ENCODE measurements around the gene DAB2IP. TPM values are rescaled to one million over a fixed set of nuclear protein-coding genes. Genes with fewer than 3 reads are reported as not detected.

DAB2IP gene
- total and polyA plus RNA-seq, 2 donors (not counting 1 experiment from before 2014, with no cell fraction given): 14.6 to 16.5 TPM

DNA sequence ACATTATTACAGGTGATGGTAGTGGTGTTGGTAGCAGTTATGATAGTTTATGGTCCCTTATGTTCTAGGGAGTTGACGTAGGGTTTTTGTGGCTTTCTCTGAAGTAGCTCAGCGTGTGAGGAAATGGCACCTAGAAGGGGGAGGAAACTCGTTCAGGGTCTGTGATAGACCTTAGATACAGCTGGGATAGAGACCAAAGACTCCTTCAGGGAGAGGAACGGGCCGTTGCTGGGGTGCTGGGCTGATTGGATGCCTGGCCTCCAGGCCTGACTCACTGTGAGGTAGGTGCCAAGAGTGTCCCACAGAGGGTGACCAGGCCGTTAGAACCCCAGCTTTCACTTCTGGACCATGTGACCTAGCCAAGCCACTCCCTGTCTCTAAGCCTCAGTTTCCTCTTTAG is 96.6 kb downstream of the DAB2IP start:
- H3K4me3 ChIP-seq (replicated peaks in 1 of 4; ENCODE audit: control extremely low read depth in 1 of 4, insufficient read depth in 1 of 4, low read depth in 3 of 4, low read length in 4 of 4): no peak overlapping the region
- H3K4me2 ChIP-seq (ENCODE audit: extremely low read depth, insufficient read depth, low read length): no peak overlapping the region
- H2AFZ ChIP-seq (ENCODE audit: low read length): no peak overlapping the region
- H3K27ac ChIP-seq (ENCODE audit: insufficient read depth, low read length): peak overlapping the region; percentile 2
- H3K27me3 ChIP-seq (ENCODE audit: control insufficient read depth, insufficient read depth, low read length): no peaks in the 10 kb centered on the region
- DNase-seq (ENCODE audit: low read depth in 2 of 2): peak in 1 of 2 donors; percentile 39
- no peaks in the 10 kb centered on the region for H3K9me3 ChIP-seq (ENCODE audit: control insufficient read depth, insufficient read depth, low read depth, low read length)
- H3K9ac ChIP-seq (ENCODE audit: insufficient read depth, low read length): no peak overlapping the region
- H4K20me1 ChIP-seq (ENCODE audit: control insufficient read depth, extremely low read depth, insufficient read depth, low read length): no peaks in the 10 kb centered on the region
- peaks cover 33% of the 10 kb centered on the region for H3K4me1 ChIP-seq (ENCODE audit: control insufficient read depth, extremely low read depth, insufficient read depth, low read length)
- peaks cover 8% of the 10 kb centered on the region for H3K79me2 ChIP-seq (ENCODE audit: control insufficient read depth, insufficient read depth, low read length)
- no peaks in the 10 kb centered on the region for H3K36me3 ChIP-seq (ENCODE audit: control insufficient read depth, insufficient read depth, low read length)
- TF ChIP-seq EZH2 (IDR thresholded peaks at IDR 0.05; ENCODE audit: low read length, missing control alignments): no peak
- TF ChIP-seq, protein P1, sequence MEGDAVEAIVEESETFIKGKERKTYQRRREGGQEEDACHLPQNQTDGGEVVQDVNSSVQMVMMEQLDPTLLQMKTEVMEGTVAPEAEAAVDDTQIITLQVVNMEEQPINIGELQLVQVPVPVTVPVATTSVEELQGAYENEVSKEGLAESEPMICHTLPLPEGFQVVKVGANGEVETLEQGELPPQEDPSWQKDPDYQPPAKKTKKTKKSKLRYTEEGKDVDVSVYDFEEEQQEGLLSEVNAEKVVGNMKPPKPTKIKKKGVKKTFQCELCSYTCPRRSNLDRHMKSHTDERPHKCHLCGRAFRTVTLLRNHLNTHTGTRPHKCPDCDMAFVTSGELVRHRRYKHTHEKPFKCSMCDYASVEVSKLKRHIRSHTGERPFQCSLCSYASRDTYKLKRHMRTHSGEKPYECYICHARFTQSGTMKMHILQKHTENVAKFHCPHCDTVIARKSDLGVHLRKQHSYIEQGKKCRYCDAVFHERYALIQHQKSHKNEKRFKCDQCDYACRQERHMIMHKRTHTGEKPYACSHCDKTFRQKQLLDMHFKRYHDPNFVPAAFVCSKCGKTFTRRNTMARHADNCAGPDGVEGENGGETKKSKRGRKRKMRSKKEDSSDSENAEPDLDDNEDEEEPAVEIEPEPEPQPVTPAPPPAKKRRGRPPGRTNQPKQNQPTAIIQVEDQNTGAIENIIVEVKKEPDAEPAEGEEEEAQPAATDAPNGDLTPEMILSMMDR (conservative IDR thresholded peaks at IDR 0.05 in 1 of 2, IDR thresholded peaks at IDR 0.05 in 1 of 2; ENCODE audit: low read depth in 1 of 2, low read length in 2 of 2): no peak

DNA sequence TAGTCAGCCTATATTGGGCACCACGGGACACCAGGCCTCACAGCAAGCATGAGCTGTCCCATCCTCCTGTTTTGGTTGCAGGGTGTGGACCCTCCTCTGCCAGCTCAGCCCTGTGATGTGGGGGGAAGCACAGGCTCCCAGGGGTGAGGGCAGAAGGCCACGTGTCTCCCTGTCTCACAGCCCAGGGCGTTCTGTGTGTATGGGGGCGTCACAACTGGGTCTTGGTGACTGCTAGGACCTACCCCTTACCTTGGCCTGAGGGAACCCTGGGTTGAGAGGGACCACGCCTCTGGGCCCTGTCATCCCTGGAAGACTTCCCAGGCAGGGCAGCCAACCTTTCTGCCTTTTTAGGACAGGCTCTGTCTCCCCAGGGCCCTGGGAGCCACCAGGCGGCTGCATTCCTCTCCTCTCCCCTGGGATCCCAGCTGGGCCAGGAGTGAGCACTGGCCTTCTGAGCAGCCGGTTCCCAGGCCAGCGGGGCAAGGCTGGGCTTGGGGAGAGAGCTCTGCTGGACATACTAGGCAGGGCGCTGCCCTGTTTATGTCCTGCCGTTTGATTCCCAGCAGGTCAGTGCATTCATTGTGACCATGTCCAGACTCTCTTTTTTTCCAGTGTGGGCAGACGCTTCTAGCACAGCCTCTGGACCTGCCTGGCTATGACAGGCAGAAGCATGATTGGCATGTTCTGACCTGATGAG is 97.4 kb downstream of the DAB2IP start:
- no peak overlapping the region for H3K27ac ChIP-seq (ENCODE audit: insufficient read depth, low read length)
- no peaks in the 10 kb centered on the region for H3K27me3 ChIP-seq (ENCODE audit: control insufficient read depth, insufficient read depth, low read length)
- TF ChIP-seq, protein P1 (conservative IDR thresholded peaks at IDR 0.05 in 1 of 2, IDR thresholded peaks at IDR 0.05 in 1 of 2; ENCODE audit: low read depth in 1 of 2, low read length in 2 of 2): no peak
- TF ChIP-seq EZH2 (IDR thresholded peaks at IDR 0.05; ENCODE audit: low read length, missing control alignments): no peak
- H3K4me3 ChIP-seq (replicated peaks in 1 of 4; ENCODE audit: control extremely low read depth in 1 of 4, insufficient read depth in 1 of 4, low read depth in 3 of 4, low read length in 4 of 4): no peak overlapping the region
- H4K20me1 ChIP-seq (ENCODE audit: control insufficient read depth, extremely low read depth, insufficient read depth, low read length): no peaks in the 10 kb centered on the region
- H3K9ac ChIP-seq (ENCODE audit: insufficient read depth, low read length): no peak overlapping the region
- H2AFZ ChIP-seq (ENCODE audit: low read length): no peak overlapping the region
- H3K79me2 ChIP-seq (ENCODE audit: control insufficient read depth, insufficient read depth, low read length): peaks cover 8% of the 10 kb centered on the region
- no peaks in the 10 kb centered on the region for H3K36me3 ChIP-seq (ENCODE audit: control insufficient read depth, insufficient read depth, low read length)
- DNase-seq (ENCODE audit: low read depth in 2 of 2): no peak
- H3K9me3 ChIP-seq (ENCODE audit: control insufficient read depth, insufficient read depth, low read depth, low read length): no peaks in the 10 kb centered on the region
- no peak overlapping the region for H3K4me2 ChIP-seq (ENCODE audit: extremely low read depth, insufficient read depth, low read length)
- H3K4me1 ChIP-seq (ENCODE audit: control insufficient read depth, extremely low read depth, insufficient read depth, low read length): peaks cover 30% of the 10 kb centered on the region

DNA sequence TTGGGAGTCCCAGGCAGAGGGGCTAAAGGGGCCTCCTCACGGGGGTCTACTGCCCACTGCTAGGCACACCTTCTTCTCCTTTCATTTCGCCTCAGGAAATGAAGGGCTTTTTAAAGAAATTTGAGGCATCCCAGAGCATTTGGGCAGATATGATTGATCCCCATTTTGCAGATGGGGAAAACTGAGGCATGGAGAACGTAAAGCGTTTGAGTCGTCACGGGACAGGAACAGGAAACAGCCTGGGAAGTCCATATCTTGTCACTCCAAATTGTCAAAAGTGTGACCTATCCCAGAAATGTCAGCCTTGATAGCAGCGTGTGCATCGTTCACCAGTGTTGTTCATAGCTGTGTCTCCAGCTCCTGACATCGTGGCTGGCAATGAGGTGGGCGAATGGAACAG is 98.2 kb downstream of the DAB2IP start:
- Histone ChIP-seq H3K27ac (ENCODE audit: insufficient read depth, low read length) (no peak overlapping the region), H3K4me3 (replicated peaks in 1 of 4; ENCODE audit: control extremely low read depth in 1 of 4, insufficient read depth in 1 of 4, low read depth in 3 of 4, low read length in 4 of 4) (no peak overlapping the region), H3K27me3 (ENCODE audit: control insufficient read depth, insufficient read depth, low read length) (no peaks in the 10 kb centered on the region), H2AFZ (ENCODE audit: low read length) (no peak overlapping the region), H3K36me3 (ENCODE audit: control insufficient read depth, insufficient read depth, low read length) (no peaks in the 10 kb centered on the region), H3K9me3 (ENCODE audit: control insufficient read depth, insufficient read depth, low read depth, low read length) (no peaks in the 10 kb centered on the region), H3K4me2 (ENCODE audit: extremely low read depth, insufficient read depth, low read length) (no peak overlapping the region), H4K20me1 (ENCODE audit: control insufficient read depth, extremely low read depth, insufficient read depth, low read length) (no peaks in the 10 kb centered on the region), H3K9ac (ENCODE audit: insufficient read depth, low read length) (no peak overlapping the region), H3K4me1 (ENCODE audit: control insufficient read depth, extremely low read depth, insufficient read depth, low read length) (peaks cover 25% of the 10 kb centered on the region), H3K79me2 (ENCODE audit: control insufficient read depth, insufficient read depth, low read length) (peaks cover 7% of the 10 kb centered on the region)
- TF ChIP-seq, protein P1 (conservative IDR thresholded peaks at IDR 0.05 in 1 of 2, IDR thresholded peaks at IDR 0.05 in 1 of 2; ENCODE audit: low read depth in 1 of 2, low read length in 2 of 2): no peak
- no peak for TF ChIP-seq EZH2 (IDR thresholded peaks at IDR 0.05; ENCODE audit: low read length, missing control alignments)
- no peak for DNase-seq (ENCODE audit: low read depth in 2 of 2)
